ENCODE measurements around the gene LPP. TPM values are rescaled to one million over a fixed set of nuclear protein-coding genes. Genes with fewer than 3 reads are reported as not detected.

LPP gene
- total and polyA plus RNA-seq, 2 donors from 2014 or later: 6.7 to 233 TPM

DNA sequence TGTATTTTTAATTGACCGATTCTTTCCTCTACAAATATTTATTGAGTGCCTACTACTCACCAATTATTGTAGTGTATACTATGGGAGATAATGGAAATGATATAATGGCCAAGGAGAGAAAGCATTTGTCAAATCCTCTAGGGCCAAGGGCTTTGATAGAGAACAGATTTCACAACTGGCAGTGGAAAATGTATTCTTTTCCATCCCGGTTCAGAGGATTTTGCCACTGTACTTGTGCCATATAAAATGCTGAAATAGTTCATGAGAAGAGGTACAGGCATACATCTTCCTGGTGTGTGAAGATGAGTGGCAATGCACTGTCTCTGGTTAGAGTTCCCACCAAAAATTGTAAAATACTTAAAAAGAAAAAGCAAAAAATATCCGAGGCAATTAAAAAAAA lies 566.3 kb downstream of the LPP start:
- peaks cover 0 to 3% (median 0%) of the 10 kb centered on the region in 3 donors for H3K4me1 ChIP-seq (ENCODE audit: control insufficient read depth in 2 of 3, insufficient read depth in 2 of 3, low read depth in 1 of 3, low read length in 3 of 3)

GRCh38 chr3:188720636-188721035 lies 566.7 kb downstream of the LPP start:
- H3K9ac ChIP-seq (ENCODE audit: low read length in 3 of 3): no peak overlapping the region
- H3K36me3 ChIP-seq (ENCODE audit: control insufficient read depth in 2 of 3, insufficient read depth in 3 of 3, low read length in 3 of 3): no peaks in the 10 kb centered on the region
- peaks cover 0 to 3% (median 0%) of the 10 kb centered on the region in 3 donors for H3K4me1 ChIP-seq (ENCODE audit: control insufficient read depth in 2 of 3, insufficient read depth in 2 of 3, low read depth in 1 of 3, low read length in 3 of 3)
- no peak overlapping the region for H3K4me3 ChIP-seq (ENCODE audit: low read length in 3 of 3)
- no peak for DNase-seq
- H3K27me3 ChIP-seq (ENCODE audit: control insufficient read depth, insufficient read depth, low read length): no peaks in the 10 kb centered on the region
- intact Hi-C loops (cut with DNase I): no loop called here
- no peak for FAIRE-seq
- H3K27ac ChIP-seq (ENCODE audit: low read depth in 2 of 2, low read length in 2 of 2): no peak overlapping the region
- no peak for TF ChIP-seq CTCF (IDR thresholded peaks at IDR 0.05; ENCODE audit: borderline replicate concordance, extremely low read depth, insufficient read depth)
- H3K9me3 ChIP-seq (ENCODE audit: control insufficient read depth in 2 of 3, insufficient read depth in 1 of 3, low read length in 3 of 3): no peaks in the 10 kb centered on the region

More for the DNA sequence above, 566.3 kb downstream of the LPP start:
- Histone ChIP-seq H3K4me3 (ENCODE audit: low read length in 3 of 3) (no peak overlapping the region), H3K27ac (ENCODE audit: low read depth in 2 of 2, low read length in 2 of 2) (no peak overlapping the region), H3K27me3 (ENCODE audit: control insufficient read depth, insufficient read depth, low read length) (no peaks in the 10 kb centered on the region), H3K36me3 (ENCODE audit: control insufficient read depth in 2 of 3, insufficient read depth in 3 of 3, low read length in 3 of 3) (no peaks in the 10 kb centered on the region), H3K9ac (ENCODE audit: low read length in 3 of 3) (no peak overlapping the region), H3K9me3 (ENCODE audit: control insufficient read depth in 2 of 3, insufficient read depth in 1 of 3, low read length in 3 of 3) (no peaks in the 10 kb centered on the region)
- DNase-seq (no peak), FAIRE-seq (no peak)
- no peak for TF ChIP-seq CTCF (IDR thresholded peaks at IDR 0.05; ENCODE audit: borderline replicate concordance, extremely low read depth, insufficient read depth)
- intact Hi-C loops (cut with DNase I): no loop called here

- Histone ChIP-seq H3K27me3 (ENCODE audit: control insufficient read depth, insufficient read depth, low read length) (no peaks in the 10 kb centered on the region), H3K27ac (ENCODE audit: low read depth in 2 of 2, low read length in 2 of 2) (no peak overlapping the region), H3K4me1 (ENCODE audit: control insufficient read depth in 2 of 3, insufficient read depth in 2 of 3, low read depth in 1 of 3, low read length in 3 of 3) (peaks cover 0 to 3% (median 0%) of the 10 kb centered on the region in 3 donors), H3K36me3 (ENCODE audit: control insufficient read depth in 2 of 3, insufficient read depth in 3 of 3, low read length in 3 of 3) (no peaks in the 10 kb centered on the region), H3K9me3 (ENCODE audit: control insufficient read depth in 2 of 3, insufficient read depth in 1 of 3, low read length in 3 of 3) (no peaks in the 10 kb centered on the region), H3K4me3 (ENCODE audit: low read length in 3 of 3) (no peak overlapping the region), H3K9ac (ENCODE audit: low read length in 3 of 3) (no peak overlapping the region)
- no peak for DNase-seq
- no peak for TF ChIP-seq CTCF (IDR thresholded peaks at IDR 0.05; ENCODE audit: borderline replicate concordance, extremely low read depth, insufficient read depth)
- intact Hi-C loops (cut with DNase I): no loop called here
- FAIRE-seq: no peak
Observed at GRCh38 chr3:188721312-188721711, 567.4 kb downstream of the LPP start.

GRCh38 chr3:188721990-188722389 lies 568.0 kb downstream of the LPP start:
- no peak overlapping the region for H3K27ac ChIP-seq (ENCODE audit: low read depth in 2 of 2, low read length in 2 of 2)
- H3K4me3 ChIP-seq (ENCODE audit: low read length in 3 of 3): no peak overlapping the region
- peak in 2 of 5 donors; percentile 26 to 28 for DNase-seq
- H3K27me3 ChIP-seq (ENCODE audit: control insufficient read depth, insufficient read depth, low read length): no peaks in the 10 kb centered on the region
- intact Hi-C loops (cut with DNase I): no loop called here
- H3K9me3 ChIP-seq (ENCODE audit: control insufficient read depth in 2 of 3, insufficient read depth in 1 of 3, low read length in 3 of 3): no peaks in the 10 kb centered on the region
- no peaks in the 10 kb centered on the region for H3K36me3 ChIP-seq (ENCODE audit: control insufficient read depth in 2 of 3, insufficient read depth in 3 of 3, low read length in 3 of 3)
- no peak for TF ChIP-seq CTCF (IDR thresholded peaks at IDR 0.05; ENCODE audit: borderline replicate concordance, extremely low read depth, insufficient read depth)
- H3K9ac ChIP-seq (ENCODE audit: low read length in 3 of 3): no peak overlapping the region
- peaks cover 0 to 3% (median 0%) of the 10 kb centered on the region in 3 donors for H3K4me1 ChIP-seq (ENCODE audit: control insufficient read depth in 2 of 3, insufficient read depth in 2 of 3, low read depth in 1 of 3, low read length in 3 of 3)
- no peak for FAIRE-seq

Data from kidney (tissue), 14 donors.